ENCODE data around the gene CISD2. TPM values are rescaled to one million over a fixed set of nuclear protein-coding genes. Genes with fewer than 3 reads are reported as not detected.

Gene CISD2
- total and polyA plus RNA-seq, 2 experiments from 2014 or later: 34.1 to 102 TPM

GRCh38 chr4:102901804-102902203, 33.0 kb downstream of the CISD2 start (continued):
- TF ChIP-seq ZNF462 (CRISPR knock-in tag; IDR thresholded peaks at IDR 0.05): no peak
- TF ChIP-seq, protein P1, sequence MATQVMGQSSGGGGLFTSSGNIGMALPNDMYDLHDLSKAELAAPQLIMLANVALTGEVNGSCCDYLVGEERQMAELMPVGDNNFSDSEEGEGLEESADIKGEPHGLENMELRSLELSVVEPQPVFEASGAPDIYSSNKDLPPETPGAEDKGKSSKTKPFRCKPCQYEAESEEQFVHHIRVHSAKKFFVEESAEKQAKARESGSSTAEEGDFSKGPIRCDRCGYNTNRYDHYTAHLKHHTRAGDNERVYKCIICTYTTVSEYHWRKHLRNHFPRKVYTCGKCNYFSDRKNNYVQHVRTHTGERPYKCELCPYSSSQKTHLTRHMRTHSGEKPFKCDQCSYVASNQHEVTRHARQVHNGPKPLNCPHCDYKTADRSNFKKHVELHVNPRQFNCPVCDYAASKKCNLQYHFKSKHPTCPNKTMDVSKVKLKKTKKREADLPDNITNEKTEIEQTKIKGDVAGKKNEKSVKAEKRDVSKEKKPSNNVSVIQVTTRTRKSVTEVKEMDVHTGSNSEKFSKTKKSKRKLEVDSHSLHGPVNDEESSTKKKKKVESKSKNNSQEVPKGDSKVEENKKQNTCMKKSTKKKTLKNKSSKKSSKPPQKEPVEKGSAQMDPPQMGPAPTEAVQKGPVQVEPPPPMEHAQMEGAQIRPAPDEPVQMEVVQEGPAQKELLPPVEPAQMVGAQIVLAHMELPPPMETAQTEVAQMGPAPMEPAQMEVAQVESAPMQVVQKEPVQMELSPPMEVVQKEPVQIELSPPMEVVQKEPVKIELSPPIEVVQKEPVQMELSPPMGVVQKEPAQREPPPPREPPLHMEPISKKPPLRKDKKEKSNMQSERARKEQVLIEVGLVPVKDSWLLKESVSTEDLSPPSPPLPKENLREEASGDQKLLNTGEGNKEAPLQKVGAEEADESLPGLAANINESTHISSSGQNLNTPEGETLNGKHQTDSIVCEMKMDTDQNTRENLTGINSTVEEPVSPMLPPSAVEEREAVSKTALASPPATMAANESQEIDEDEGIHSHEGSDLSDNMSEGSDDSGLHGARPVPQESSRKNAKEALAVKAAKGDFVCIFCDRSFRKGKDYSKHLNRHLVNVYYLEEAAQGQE (IDR thresholded peaks at IDR 0.05; ENCODE audit: unreplicated experiment): no peak

DNA sequence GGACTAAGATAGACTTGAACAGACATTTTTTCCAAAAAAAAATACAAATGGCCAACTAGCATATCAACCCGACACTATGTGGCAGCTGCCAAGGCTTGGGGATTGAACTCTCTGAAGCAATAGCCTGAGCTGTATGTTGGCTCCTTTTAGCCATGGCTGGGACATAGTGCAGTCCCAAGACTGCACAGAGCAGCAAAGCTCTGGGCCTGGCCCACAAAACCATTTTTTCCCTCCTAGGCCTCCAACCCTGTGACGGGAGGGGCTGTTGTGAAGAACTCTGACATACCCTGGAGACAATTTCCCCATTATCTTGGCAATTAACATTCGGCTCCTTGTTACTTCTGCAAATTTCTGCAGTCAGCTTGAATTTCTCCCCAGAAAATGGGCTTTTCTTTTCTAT, 50.1 kb downstream of the CISD2 start:
- no peak overlapping the region for H3K4me3 ChIP-seq
- no peak overlapping the region for H2AFZ ChIP-seq
- Mint-ChIP-seq H3K4me1 (no peaks in the 10 kb centered on the region), H3K27me3 (ENCODE audit: insufficient read depth, low read depth, poor library complexity) (peaks cover 4% of the 10 kb centered on the region), H3K27ac (no peak overlapping the region), H3K36me3 (ENCODE audit: low read depth) (peaks cover 5% of the 10 kb centered on the region; the same call in 1 of the 3 replicates), H3K9me3 (peaks cover 22% of the 10 kb centered on the region), H3K4me3 (no peak overlapping the region)
- H3K9me2 ChIP-seq (ENCODE audit: insufficient read depth): no peaks in the 10 kb centered on the region
- H3K27ac ChIP-seq (ENCODE audit: low read depth): no peak overlapping the region
- no peak overlapping the region for H3K4me2 ChIP-seq
- H3K79me2 ChIP-seq (replicated peaks; ENCODE audit: insufficient read depth): no peaks in the 10 kb centered on the region
- H3F3A ChIP-seq (replicated peaks; ENCODE audit: low read depth): no peaks in the 10 kb centered on the region
- no peaks in the 10 kb centered on the region for H3K4me1 ChIP-seq (ENCODE audit: insufficient read depth)
- no peak for ATAC-seq
- H3K36me3 ChIP-seq (ENCODE audit: insufficient read depth): no peaks in the 10 kb centered on the region; the same call in 1 of the 2 replicates
- no peak for DNase-seq (ENCODE audit: low spot score)
- H4K20me1 ChIP-seq (replicated peaks; ENCODE audit: insufficient read depth): no peaks in the 10 kb centered on the region
- no peaks in the 10 kb centered on the region for H3K27me3 ChIP-seq (ENCODE audit: insufficient read depth)
- TF ChIP-seq CREB1 (CRISPR knock-in tag; IDR thresholded peaks at IDR 0.05; ENCODE audit: low read depth) (no peak), EZH2 (IDR thresholded peaks at IDR 0.05; ENCODE audit: low read depth, unreplicated experiment) (no peak), ZNF114 (CRISPR knock-in tag; IDR thresholded peaks at IDR 0.05) (no peak), STAT1 (IDR thresholded peaks at IDR 0.05; ENCODE audit: unreplicated experiment) (no peak), POLR2AphosphoS5 (IDR thresholded peaks at IDR 0.05; ENCODE audit: low read depth) (no peak)
- TF ChIP-seq, protein P1 (IDR thresholded peaks at IDR 0.05; ENCODE audit: unreplicated experiment): no peak
